NCI-H748 treated with DMSO at 0.1 percent for 48 hours (cell line): ENCODE measurements around the gene PARD3.

ENCODE experiments used
- DNase-seq: peaks from one replicate; lab custom pipeline; 2025; lab: John Stamatoyannopoulos, UW

PARD3 gene

GRCh38 chr10:34492081-34492480, 323.0 kb downstream of the PARD3 start:
- peak; percentile 53 for DNase-seq

- peak; percentile 16 for DNase-seq
Observed at GRCh38 chr10:34491678-34492077, 323.4 kb downstream of the PARD3 start.

GRCh38 chr10:34489973-34490745, 324.9 kb downstream of the PARD3 start:
- no peak for DNase-seq

GRCh38 chr10:34489411-34489810, 325.7 kb downstream of the PARD3 start:
- no peak for DNase-seq

GRCh38 chr10:34488476-34489130, 326.5 kb downstream of the PARD3 start:
- no peak for DNase-seq

GRCh38 chr10:34486008-34486407, 329.1 kb downstream of the PARD3 start:
- no peak for DNase-seq

- DNase-seq, result no peak
Observed at GRCh38 chr10:34484164-34484563, 330.9 kb downstream of the PARD3 start.

GRCh38 chr10:34480345-34480744, 334.8 kb downstream of the PARD3 start:
- DNase-seq, result no peak

GRCh38 chr10:34479520-34480179, 335.4 kb downstream of the PARD3 start:
- DNase-seq, result no peak

- peak; percentile 70 for DNase-seq
Observed at GRCh38 chr10:34477249-34477648, 337.8 kb downstream of the PARD3 start.

- DNase-seq, result no peak
Observed at GRCh38 chr10:34476608-34477007, 338.5 kb downstream of the PARD3 start.

GRCh38 chr10:34475786-34476185, 339.3 kb downstream of the PARD3 start:
- DNase-seq, result no peak

- DNase-seq, result no peak
Observed at GRCh38 chr10:34475274-34475646, 339.8 kb downstream of the PARD3 start.

GRCh38 chr10:34474555-34475273, 340.4 kb downstream of the PARD3 start:
- DNase-seq, result no peak

- DNase-seq, result no peak
Observed at GRCh38 chr10:34474009-34474376, 341.1 kb downstream of the PARD3 start.

GRCh38 chr10:34473174-34474008, 341.7 kb downstream of the PARD3 start:
- no peak for DNase-seq

GRCh38 chr10:34470307-34470706, 344.8 kb downstream of the PARD3 start:
- no peak for DNase-seq

- DNase-seq, result no peak
Observed at GRCh38 chr10:34469446-34469845, 345.6 kb downstream of the PARD3 start.

- no peak for DNase-seq
Observed at GRCh38 chr10:34467902-34468301, 347.2 kb downstream of the PARD3 start.

GRCh38 chr10:34467364-34467763, 347.7 kb downstream of the PARD3 start:
- no peak for DNase-seq

- DNase-seq, result no peak
Observed at GRCh38 chr10:34465678-34466077, 349.4 kb downstream of the PARD3 start.

GRCh38 chr10:34464591-34464990, 350.5 kb downstream of the PARD3 start:
- no peak for DNase-seq
